Measurements from ENCODE around the gene STAT5A. TPM values are rescaled to one million over a fixed set of nuclear protein-coding genes. Genes with fewer than 3 reads are reported as not detected.
A peak's percentile ranks its signal among the peaks of the same experiment; 100 is the strongest.
"Not testable (repeated sequence)": the region's sequence is repeated elsewhere in the genome, so short reads cannot be mapped to it uniquely, and the experiment has no call there.

Gene STAT5A
- total RNA-seq (2022): 2.4 and 3.2 TPM in 2 replicates
- Bru-seq, nascent RNA: percentile 27 among the genes with signal in this experiment
- BruChase-seq, experiment 1, labeled RNA remaining after a 2-hour chase: percentile 36 among the genes with signal in this experiment
- percentile 41 among the genes with signal in this experiment for BruChase-seq, experiment 2, labeled RNA remaining after a 6-hour chase
- long read RNA-seq, partial matches to known transcripts: 1 of 7 reads
- long read RNA-seq, other reads (novel, unspliced or antisense): 2 of 7 reads

DNA sequence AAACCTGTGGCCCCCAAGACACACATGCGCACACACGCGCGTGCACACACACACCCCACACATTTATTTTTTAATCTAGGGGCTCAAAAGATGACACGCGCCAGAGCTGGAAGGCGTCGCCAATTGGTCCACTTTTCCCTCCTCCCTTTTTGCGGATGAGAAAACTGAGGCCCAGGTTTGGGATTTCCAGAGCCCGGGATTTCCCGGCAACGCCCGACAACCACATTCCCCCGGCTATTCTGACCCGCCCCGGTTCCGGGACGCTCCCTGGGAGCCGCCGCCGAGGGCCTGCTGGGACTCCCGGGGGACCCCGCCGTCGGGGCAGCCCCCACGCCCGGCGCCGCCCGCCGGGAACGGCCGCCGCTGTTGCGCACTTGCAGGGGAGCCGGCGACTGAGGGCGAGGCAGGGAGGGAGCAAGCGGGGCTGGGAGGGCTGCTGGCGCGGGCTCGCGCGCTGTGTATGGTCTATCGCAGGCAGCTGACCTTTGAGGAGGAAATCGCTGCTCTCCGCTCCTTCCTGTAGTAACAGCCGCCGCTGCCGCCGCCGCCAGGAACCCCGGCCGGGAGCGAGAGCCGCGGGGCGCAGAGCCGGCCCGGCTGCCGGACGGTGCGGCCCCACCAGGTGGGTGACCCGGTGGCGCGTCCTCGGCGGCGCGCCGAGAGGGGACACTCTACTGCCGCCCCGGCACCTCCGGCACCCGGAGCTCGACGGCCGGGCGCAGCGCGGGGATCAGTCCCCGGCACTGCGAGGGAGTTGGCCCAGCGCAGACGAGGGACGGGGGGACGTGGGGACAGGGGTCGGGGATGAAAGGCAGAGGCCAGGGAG lies at the start of gene STAT5A:
Gene STAT5A (plus strand): TSS at position 522 of the 826 bp plus-strand sequence. CDS start 914 bp downstream, outside the sequence.
- peak within 1 kb of the TSS; percentile 56 for H3K4me3 Mint-ChIP-seq (ENCODE audit: unreplicated experiment)
- peaks cover 11% of the 10 kb centered on the region for H3K4me1 Mint-ChIP-seq (ENCODE audit: low read depth, unreplicated experiment)
- no peaks in the 10 kb centered on the region for H3K9me3 Mint-ChIP-seq (ENCODE audit: unreplicated experiment)
- no peaks in the 10 kb centered on the region for H3K27me3 Mint-ChIP-seq (ENCODE audit: insufficient read depth, unreplicated experiment)
- no peaks in the 10 kb centered on the region for H3K27me3 ChIP-seq (replicated peaks; ENCODE audit: control insufficient read depth, insufficient read depth, low read length)
- ChIA-PET POLR2A (interaction anchor here (0.6 kb wide), 1 partner anchor 560 kb away, joined by 3 read pairs; no protein-coding TSS in a partner anchor), CTCF (interaction anchor here (0.7 to 0.8 kb wide), 2 partner anchors 10 to 28 kb away, joined by 3 to 4 read pairs; no protein-coding TSS in a partner anchor)
- TF ChIP-seq, protein P1, sequence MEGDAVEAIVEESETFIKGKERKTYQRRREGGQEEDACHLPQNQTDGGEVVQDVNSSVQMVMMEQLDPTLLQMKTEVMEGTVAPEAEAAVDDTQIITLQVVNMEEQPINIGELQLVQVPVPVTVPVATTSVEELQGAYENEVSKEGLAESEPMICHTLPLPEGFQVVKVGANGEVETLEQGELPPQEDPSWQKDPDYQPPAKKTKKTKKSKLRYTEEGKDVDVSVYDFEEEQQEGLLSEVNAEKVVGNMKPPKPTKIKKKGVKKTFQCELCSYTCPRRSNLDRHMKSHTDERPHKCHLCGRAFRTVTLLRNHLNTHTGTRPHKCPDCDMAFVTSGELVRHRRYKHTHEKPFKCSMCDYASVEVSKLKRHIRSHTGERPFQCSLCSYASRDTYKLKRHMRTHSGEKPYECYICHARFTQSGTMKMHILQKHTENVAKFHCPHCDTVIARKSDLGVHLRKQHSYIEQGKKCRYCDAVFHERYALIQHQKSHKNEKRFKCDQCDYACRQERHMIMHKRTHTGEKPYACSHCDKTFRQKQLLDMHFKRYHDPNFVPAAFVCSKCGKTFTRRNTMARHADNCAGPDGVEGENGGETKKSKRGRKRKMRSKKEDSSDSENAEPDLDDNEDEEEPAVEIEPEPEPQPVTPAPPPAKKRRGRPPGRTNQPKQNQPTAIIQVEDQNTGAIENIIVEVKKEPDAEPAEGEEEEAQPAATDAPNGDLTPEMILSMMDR (IDR thresholded peaks at IDR 0.05; ENCODE audit: insufficient read depth in 1 of 2, low read depth in 1 of 2, low read length in 1 of 2, severe bottlenecking in 1 of 2, unreplicated experiment in 1 of 2): no peak
- no peaks in the 10 kb centered on the region for H3K9me3 ChIP-seq
- intact Hi-C loops (cut with micrococcal nuclease; ENCODE audit: unreplicated experiment): no loop called here
- no peaks in the 10 kb centered on the region for H3K36me3 Mint-ChIP-seq (ENCODE audit: insufficient read depth, unreplicated experiment)
- 0 out of 2 replicates have a peak, but pooled peaks cover 7% of the 10 kb centered on the region for H3K4me1 ChIP-seq
- DNase-seq: peak; percentile 68 to 69
- BruUV-seq (replicated peaks): no TSS peak
- H3K36me3 ChIP-seq (ENCODE audit: control insufficient read depth, insufficient read depth, low read length): no peaks in the 10 kb centered on the region
- H3K4me3 ChIP-seq (ENCODE audit: low read depth, low read length): peak within 1 kb of the TSS; percentile 44
- no peak within 1 kb of the TSS for H3K27ac Mint-ChIP-seq (ENCODE audit: unreplicated experiment)

DNA sequence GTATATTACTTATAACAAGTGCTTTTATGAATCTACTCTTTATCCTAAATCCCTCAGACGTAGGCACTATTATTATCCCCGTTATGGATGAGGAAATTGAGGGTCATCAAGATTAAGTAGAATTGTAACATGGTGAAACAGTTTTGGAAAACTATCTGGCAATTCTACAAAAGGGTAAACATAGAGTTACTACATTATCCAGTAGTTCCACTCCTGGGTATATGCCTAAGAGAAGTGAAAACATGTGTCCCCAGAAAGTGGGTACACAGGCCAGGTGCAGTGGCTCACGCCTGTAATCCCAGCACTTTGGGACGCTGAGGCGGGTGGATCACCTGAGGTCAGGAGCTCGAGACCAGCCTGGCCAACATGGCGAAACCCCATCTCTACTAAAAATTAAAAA lies 48.7 kb upstream of the STAT5A start:
- H3K36me3 Mint-ChIP-seq (ENCODE audit: insufficient read depth, unreplicated experiment); H3K4me1 Mint-ChIP-seq (ENCODE audit: low read depth, unreplicated experiment); H3K4me1 ChIP-seq; H3K27me3 ChIP-seq (replicated peaks; ENCODE audit: control insufficient read depth, insufficient read depth, low read length); POLR2A ChIA-PET; H3K4me3 Mint-ChIP-seq (ENCODE audit: unreplicated experiment); H3K27ac Mint-ChIP-seq (ENCODE audit: unreplicated experiment); H3K4me3 ChIP-seq (ENCODE audit: low read depth, low read length); H3K9me3 Mint-ChIP-seq (ENCODE audit: unreplicated experiment); DNase-seq; intact Hi-C loops (cut with micrococcal nuclease; ENCODE audit: unreplicated experiment); H3K9me3 ChIP-seq; BruUV-seq (replicated peaks); H3K27me3 Mint-ChIP-seq (ENCODE audit: insufficient read depth, unreplicated experiment); H3K36me3 ChIP-seq (ENCODE audit: control insufficient read depth, insufficient read depth, low read length): not testable (repeated sequence)
- CTCF ChIA-PET: interaction anchor here (0.7 kb wide), 1 partner anchor 44 kb away, joined by 3 read pairs; no protein-coding TSS in a partner anchor

DNA sequence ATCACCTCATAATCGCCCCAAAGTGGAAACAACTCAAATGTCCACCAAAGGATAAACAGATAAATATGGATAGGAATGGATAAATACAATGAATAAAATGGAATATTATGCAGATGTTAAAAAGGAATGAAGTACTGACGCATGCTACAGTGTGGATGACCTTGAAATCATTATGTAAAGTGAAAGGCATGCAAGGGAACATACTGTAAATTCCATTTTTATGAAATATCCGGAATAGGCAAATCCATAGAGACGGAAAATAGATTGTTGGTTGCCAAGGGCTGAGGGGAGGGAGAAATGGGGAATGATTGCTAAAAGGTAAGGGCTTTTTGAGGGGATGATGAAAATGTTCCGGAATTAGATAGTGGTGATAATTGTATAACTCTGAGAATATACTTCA lies 48.1 kb upstream of the STAT5A start:
- no TSS peak for BruUV-seq (replicated peaks)

DNA sequence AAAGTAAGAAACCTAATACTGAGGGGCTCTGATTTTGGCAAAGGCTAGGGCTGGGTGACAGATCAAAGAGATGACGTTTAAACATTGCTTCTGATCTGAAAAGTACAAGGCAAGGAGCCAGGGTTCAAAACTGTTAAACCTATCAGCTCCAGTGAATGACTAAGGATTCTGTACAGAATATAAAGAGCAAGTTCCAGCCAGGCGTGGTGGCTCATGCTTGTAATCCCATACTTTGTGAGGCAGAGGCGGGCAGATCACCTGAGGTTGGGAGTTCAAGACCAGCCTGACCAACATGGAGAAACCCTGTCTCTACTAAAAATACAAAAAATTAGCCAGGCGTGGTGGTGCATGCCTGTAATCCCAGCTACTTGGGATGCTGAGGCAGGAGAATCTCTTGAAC lies 47.4 kb upstream of the STAT5A start:
- BruUV-seq (replicated peaks); CTCF ChIA-PET; H3K27ac Mint-ChIP-seq (ENCODE audit: unreplicated experiment); H3K4me3 Mint-ChIP-seq (ENCODE audit: unreplicated experiment); H3K4me1 Mint-ChIP-seq (ENCODE audit: low read depth, unreplicated experiment); H3K4me1 ChIP-seq; H3K27me3 ChIP-seq (replicated peaks; ENCODE audit: control insufficient read depth, insufficient read depth, low read length); H3K27me3 Mint-ChIP-seq (ENCODE audit: insufficient read depth, unreplicated experiment); H3K4me3 ChIP-seq (ENCODE audit: low read depth, low read length); H3K36me3 ChIP-seq (ENCODE audit: control insufficient read depth, insufficient read depth, low read length); H3K36me3 Mint-ChIP-seq (ENCODE audit: insufficient read depth, unreplicated experiment); intact Hi-C loops (cut with micrococcal nuclease; ENCODE audit: unreplicated experiment); H3K9me3 Mint-ChIP-seq (ENCODE audit: unreplicated experiment); H3K9me3 ChIP-seq; DNase-seq: not testable (repeated sequence)
- POLR2A ChIA-PET: interaction anchor here (0.7 kb wide), 1 partner anchor 40 kb away, joined by 16 read pairs; no protein-coding TSS in a partner anchor

More for the DNA sequence above, 48.1 kb upstream of the STAT5A start:
- TF ChIP-seq, protein P1 (IDR thresholded peaks at IDR 0.05; ENCODE audit: insufficient read depth in 1 of 2, low read depth in 1 of 2, low read length in 1 of 2, severe bottlenecking in 1 of 2, unreplicated experiment in 1 of 2): no peak
- H3K36me3 Mint-ChIP-seq (ENCODE audit: insufficient read depth, unreplicated experiment): no peaks in the 10 kb centered on the region
- H3K4me1 Mint-ChIP-seq (ENCODE audit: low read depth, unreplicated experiment): no peaks in the 10 kb centered on the region
- H3K9me3 Mint-ChIP-seq (ENCODE audit: unreplicated experiment): no peaks in the 10 kb centered on the region
- H3K27ac Mint-ChIP-seq (ENCODE audit: unreplicated experiment): no peak overlapping the region
- H3K36me3 ChIP-seq (ENCODE audit: control insufficient read depth, insufficient read depth, low read length): no peaks in the 10 kb centered on the region
- intact Hi-C loops (cut with micrococcal nuclease; ENCODE audit: unreplicated experiment): no loop called here
- no peaks in the 10 kb centered on the region for H3K9me3 ChIP-seq
- no peaks in the 10 kb centered on the region for H3K4me1 ChIP-seq
- no peak overlapping the region for H3K4me3 Mint-ChIP-seq (ENCODE audit: unreplicated experiment)
- no peaks in the 10 kb centered on the region for H3K27me3 Mint-ChIP-seq (ENCODE audit: insufficient read depth, unreplicated experiment)
- H3K27me3 ChIP-seq (replicated peaks; ENCODE audit: control insufficient read depth, insufficient read depth, low read length): no peaks in the 10 kb centered on the region
- H3K4me3 ChIP-seq (ENCODE audit: low read depth, low read length): no peak overlapping the region
- CTCF ChIA-PET: no interaction called here
- no peak for DNase-seq
- POLR2A ChIA-PET: no interaction called here

Data from Caco-2 (cell line).